Lung microvascular endothelial cell (primary cell): Measurements from ENCODE around the gene RSRC1. TPM values are rescaled to one million over a fixed set of nuclear protein-coding genes. Genes with fewer than 3 reads are reported as not detected.
"Not testable (repeated sequence)": the region's sequence is repeated elsewhere in the genome, so short reads cannot be mapped to it uniquely, and the experiment has no call there.

Source experiments
- DNase-seq, 2 donors: peaks; one replicate each; pipeline versions ENCODE4 v3.0.0 to v3.0.0-alpha.2; 2010; ENCODE audit warnings: low read depth in 2 of 2
- total RNA-seq: library from RNA; depleted of rRNA; stranded (reverse); fragments of >200 nt; gene quantifications from 2 replicates; pipeline ENCODE4 v1.2.1, GENCODE V29; 2014

The RSRC1 gene
- total RNA-seq, 1 donor from 2014 or later = 26.8 TPM

DNA sequence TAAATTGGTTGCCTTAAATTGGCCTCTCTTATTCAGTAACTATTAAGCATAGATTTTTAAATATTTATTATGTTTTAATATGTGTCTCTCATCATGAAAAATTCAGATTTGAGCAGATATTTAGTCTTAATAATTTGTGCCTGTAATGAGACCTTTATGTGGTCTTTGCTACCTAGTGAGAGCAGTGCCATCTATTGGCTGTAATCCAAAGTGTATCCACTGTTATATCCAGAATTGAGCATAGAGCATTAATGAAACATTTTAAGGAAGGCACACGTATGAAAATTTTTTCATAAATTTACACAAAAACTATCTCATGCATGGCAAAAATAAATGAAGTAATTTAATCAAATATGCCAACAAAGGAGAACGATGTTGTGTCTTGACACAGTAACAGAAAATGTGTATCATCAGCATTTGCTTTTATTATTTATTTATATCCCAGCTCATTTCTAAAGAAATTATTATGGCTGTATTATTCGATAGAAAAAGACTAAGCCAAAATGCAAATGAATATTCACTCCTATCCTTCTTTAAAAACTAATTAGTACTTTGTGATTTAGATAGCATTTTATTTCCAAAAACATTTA is 203.5 kb downstream of the RSRC1 start:
- DNase-seq = peak; percentile 58 to 64

DNA sequence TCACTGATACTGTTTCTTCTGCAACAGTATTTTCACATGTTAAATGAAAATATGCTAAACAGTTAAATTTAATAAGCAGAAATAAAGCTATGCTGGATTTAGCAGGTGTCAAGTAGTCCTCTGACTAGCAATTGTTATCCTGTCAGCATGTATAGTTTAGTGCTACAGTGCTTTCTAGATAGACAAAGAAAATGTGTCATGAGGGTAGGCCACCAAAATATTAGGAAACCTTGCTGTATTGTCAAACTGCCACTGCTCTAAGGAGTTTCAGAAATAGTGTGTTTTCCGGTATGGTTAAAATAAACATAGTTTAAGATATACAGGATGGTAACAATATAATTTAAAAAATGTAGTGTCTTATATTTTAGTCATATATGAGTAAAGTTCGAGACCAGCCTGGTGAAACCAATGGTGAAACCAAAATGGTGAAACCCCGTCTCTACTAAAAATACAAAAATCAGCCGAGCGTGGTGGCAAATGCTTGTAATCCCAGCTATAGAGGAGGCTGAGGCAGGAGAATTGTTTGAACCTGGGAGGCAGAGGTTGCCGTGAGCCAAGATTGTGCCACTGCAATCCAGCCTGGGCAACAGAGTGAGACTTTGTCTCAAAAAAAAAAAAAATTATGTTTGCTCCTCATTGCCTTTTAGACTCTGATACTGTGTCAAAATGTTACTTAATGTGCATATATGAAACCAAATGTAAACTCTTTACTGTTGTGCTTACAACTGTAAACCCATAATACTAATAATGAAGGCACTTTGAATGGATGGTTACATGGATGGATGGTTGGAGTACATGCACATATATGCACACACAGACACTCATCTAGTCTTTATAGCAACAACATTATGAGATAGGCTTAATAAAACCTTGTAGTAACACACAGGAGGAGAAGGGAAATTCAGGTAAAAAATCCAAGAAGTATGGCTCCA is 204.8 kb downstream of the RSRC1 start:
- DNase-seq = no peak

DNA sequence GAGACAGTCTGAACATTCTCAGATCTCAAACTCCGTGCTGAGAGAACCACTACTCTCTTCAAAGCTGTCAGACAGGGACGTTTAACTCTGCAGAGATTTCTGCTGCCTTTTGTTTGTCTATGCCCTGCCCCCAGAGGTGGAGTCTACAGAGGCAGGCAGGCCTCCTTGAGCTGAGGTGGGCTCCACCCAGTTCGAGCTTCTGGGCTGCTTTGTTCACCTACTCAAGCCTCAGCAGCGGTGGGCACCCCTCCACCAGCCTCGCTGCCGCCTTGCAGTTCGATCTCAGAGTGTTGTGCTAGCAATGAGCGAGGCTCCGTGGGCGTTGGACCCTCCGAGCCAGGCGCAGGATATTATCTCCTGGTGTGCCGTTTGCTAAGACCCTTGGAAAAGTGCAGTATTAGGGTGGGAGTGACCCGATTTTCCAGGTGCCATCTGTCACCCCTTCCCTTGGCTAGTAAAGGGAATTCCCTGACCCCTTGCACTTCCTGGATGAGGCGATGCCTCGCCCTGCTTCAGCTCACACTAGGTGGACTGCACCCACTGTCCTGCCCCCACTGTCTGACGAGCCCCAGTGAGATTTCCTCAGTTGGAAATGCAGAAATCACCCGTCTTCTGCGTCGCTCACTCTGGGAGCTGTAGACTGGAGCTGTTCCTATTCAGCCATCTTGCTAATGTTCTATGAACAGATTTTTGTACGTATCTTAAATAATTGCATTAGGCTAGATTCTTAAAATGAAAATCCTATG is 220.0 kb downstream of the RSRC1 start:
- peak in 1 of 2 donors; percentile 10 for DNase-seq

DNA sequence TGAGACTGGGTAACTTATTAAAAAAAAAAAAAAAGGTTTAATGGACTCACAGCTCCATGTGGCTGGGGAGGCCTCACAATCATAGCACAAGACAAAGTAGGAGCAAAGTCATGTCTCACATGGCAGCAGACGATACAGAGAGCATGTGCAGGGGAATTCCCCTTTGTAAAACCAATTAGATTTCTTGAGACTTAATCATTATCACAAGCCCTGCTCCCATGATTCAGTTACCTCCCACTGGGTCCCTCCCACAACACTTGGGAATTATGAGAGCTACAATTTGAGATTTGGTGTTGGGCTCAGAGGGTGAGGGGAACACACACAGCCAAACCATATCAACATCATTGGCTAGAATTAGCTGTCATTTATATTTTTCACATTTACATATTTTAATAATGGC is 221.0 kb downstream of the RSRC1 start:
- no peak for DNase-seq

GRCh38 chr3:158333736-158334135 is 223.8 kb downstream of the RSRC1 start:
- DNase-seq = no peak

DNA sequence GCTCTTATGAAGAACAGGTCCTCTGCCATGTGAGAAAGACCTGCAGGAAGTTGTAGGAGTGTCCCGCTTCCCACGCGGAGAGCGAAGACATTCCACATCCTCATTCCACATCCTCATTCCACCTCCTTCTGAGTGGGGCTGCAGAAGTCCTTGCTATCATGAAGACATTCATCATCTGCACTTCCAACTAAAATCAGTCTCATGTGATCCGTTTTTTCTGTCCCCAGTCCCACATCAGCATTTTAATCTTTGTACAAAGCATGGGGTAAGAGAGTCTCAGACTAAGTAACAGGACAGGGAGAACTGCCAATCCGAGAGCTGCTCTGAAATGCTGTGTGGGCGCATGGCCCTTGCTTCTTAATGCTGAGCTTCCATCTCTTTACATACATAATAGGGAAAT is 227.2 kb downstream of the RSRC1 start:
- DNase-seq = no peak

- no peak for DNase-seq
These were observed 229.7 kb downstream of the RSRC1 start for GRCh38 chr3:158339638-158340037.

GRCh38 chr3:158340951-158341350 is 231.1 kb downstream of the RSRC1 start:
- DNase-seq = not testable (repeated sequence)

- peak in 1 of 2 donors; percentile 18 for DNase-seq
These were observed 238.1 kb downstream of the RSRC1 start for GRCh38 chr3:158347966-158348365.

DNA sequence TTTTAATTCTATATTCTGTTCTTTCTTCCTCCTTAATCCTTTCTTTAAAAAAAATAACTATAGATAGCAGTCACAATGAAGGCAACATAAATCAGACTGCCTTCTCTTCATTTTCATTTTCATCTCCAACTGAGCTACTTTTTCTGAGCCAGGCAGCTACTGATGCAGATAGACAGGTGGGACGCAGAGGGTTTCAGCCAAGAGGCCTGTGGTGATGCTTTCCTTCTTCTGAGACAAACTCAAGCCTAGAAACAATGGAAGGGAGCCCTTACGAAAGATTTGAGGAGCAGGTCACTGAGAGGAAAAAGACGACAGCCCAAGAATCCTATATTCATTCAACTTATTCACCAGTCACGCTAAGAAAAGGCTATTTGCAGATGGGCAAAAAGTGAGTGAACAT is 241.1 kb downstream of the RSRC1 start:
- DNase-seq = no peak

GRCh38 chr3:158352551-158352950 is 242.7 kb downstream of the RSRC1 start:
- DNase-seq = no peak

GRCh38 chr3:158354713-158355112 is 244.8 kb downstream of the RSRC1 start:
- no peak for DNase-seq

DNA sequence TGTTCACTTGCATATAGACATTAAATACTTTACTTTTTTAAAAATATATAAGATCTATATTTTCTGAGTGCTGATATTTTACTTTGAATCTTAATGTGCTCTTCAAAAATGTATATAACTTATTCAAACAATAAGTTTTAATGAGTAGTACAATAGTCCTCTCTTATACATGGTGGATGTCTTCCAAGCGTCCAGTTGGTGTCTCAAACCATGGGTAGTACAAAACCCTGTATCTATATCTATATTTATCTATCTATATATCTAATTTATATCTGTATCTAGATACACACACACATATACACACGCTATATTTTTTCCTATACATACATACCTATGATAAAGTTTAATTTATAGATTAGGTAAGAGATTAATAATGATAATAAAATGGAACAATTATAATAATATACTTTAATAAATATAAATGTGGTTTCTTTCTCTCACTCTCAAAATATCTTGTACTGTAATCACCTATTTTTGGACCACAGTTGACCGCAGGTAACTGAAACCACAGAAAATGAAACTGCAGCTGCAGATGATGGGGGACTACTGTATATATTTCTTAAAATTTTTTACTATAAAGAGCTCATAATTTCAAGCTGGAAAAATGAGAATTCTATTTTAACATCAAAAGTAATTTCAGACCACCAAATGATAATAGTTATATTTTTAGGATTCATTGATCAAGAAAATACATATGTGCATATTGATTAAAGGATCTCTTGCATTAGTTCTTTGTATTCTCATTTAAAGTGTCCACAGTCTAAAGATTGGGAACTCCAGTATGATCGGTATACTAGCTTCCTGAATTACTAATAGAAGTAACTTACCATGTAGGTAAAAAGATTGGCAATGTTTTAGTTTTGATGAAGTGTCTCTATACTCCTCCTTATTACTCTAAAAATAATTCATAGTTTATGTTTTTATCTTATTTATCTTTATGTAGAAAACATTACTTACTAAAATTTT is 246.0 kb downstream of the RSRC1 start:
- DNase-seq = no peak

GRCh38 chr3:158359339-158359738 is 249.4 kb downstream of the RSRC1 start:
- DNase-seq = no peak

DNA sequence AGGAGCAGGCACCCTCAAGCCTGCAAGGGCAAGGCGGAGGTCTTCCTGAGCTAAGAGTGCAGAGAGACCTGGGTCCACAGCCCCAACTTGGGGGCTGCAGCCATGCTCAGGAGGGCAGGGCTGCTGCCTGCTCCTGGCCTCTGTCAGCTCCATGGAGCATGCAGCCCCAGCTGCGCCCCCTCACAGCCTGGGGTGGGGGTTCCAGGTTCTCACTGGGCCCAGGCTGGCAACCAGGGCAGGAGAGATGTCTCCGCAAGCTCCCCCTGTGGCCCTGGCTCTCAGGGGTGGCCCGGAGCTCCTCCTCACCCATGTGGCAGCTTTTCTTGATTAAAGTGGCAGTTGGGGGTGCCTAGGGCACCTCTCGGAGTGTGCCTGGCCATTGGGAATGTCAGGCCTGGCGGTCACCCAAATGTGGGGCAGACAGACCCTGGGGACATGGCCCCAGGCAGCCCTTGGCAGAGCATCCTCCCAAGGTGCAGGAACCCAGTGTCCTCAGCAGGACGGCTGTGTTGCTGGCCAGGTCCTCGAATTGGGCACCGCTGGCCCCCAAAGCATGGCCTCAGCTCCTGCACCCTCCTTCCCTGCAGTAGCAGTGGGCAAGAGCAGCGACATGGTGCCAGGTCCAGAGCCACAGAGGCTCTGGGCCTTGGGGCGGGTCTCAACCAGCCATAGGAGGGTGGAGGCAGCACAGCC is 251.0 kb downstream of the RSRC1 start:
- DNase-seq = no peak

- no peak for DNase-seq
These were observed 258.4 kb downstream of the RSRC1 start for GRCh38 chr3:158368271-158368670.

DNA sequence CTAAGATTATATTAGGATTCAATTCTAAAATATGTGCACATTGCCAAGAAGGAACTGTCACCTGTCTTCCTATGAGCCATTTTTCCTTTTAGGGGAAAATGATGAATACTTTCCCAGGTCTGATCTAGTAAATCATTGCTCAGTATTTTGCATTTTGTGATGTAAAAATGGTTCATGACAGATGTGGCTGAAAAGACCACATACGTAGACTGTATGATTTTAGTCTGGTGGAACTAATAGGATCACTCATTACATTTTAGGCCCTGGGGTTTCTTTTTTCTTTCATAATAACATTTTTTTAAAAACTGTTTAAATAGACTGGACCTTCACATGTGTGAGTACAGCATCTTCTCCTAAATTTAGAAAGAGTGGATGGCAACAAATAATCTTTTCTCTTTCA is 259.4 kb downstream of the RSRC1 start:
- DNase-seq = no peak

DNA sequence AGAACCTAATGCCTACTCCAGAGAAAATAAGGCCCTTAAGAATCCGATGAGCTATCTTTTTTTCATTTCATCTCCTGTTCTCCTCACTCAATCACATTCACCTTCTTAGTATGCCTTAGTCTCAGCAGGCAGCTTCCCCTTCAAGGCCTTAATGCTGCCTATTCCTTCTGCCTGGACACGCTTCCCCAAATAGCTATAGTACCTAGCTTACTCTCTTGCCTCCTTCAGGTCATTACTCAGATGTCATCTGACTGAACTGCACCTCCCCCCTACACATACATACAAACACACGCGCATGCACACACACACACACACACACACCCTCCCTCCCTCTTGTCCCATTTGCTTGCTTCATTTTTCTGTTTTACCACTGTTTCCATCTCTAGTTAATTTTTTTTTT is 269.6 kb downstream of the RSRC1 start:
- no peak for DNase-seq

DNA sequence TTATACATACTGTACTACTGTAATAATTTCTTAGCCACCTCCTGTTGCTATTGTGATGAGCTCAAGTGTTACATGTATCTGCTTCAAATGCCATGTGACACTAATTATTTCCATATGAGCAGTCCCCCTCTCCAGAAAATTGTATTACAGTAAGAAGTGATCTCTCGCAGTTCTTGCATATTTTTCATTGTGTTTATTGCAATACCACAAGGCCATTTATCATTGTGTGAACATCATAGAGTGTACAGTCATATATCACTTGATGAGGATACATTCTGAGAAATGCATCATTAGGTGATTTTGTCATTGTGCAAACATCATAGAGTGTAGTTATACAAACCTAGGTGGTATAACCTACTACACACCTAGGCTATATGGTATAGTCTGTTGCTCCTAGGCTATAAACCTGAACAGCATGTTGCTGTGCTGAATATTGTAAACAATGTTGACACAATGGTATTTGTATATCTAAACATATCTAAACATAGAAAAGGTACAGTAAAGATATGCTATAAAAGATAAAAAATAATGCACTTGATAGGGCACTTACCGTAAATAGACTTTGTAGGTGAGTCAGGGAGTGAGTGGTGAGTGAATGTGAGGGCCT is 271.5 kb downstream of the RSRC1 start:
- DNase-seq = no peak

GRCh38 chr3:158382479-158382878 is 272.6 kb downstream of the RSRC1 start:
- DNase-seq = no peak
